Neural cell (in vitro differentiated cells): ENCODE results near the gene CABP4. TPM values are rescaled to one million over a fixed set of nuclear protein-coding genes. Genes with fewer than 3 reads are reported as not detected.

ENCODE experiments used
- H2AFZ ChIP-seq: fragments of 200-600, 300-800 bp; sonication (generic), shearing (Covaris generic); 2 replicates; pipeline ENCODE4 v1.6.0; 2014; ENCODE audit warnings: low read depth, mild to moderate bottlenecking, antibody characterized with exemption, low read length, moderate library complexity
- H3F3A ChIP-seq: fragments of 200-600 bp; shearing (Covaris generic); 2 replicates; pipeline ENCODE4 v1.6.1; 2016; ENCODE audit warnings: mild to moderate bottlenecking, moderate library complexity, mixed read lengths, antibody characterized with exemption, low read length; ENCODE audit not compliant: insufficient read depth, poor library complexity, severe bottlenecking
- H3K27ac ChIP-seq: fragments of 200-600, 300-800 bp; sonication (generic), shearing (Covaris generic); 2 replicates; pipeline ENCODE4 v1.5.1; 2014; ENCODE audit warnings: mild to moderate bottlenecking, low read length, moderate library complexity
- H3K27me3 ChIP-seq: fragments of 300-800, 200-600 bp; sonication (generic), shearing (Covaris generic); 2 replicates; pipeline ENCODE4 v1.6.0; 2014; ENCODE audit warnings: mild to moderate bottlenecking, low read depth, low read length, moderate library complexity; ENCODE audit not compliant: insufficient read depth
- H3K36me3 ChIP-seq: fragments of 300-800, 200-600 bp; sonication (generic), shearing (Covaris generic); 2 replicates; pipeline ENCODE4 v1.5.1; 2014; ENCODE audit warnings: mild to moderate bottlenecking, antibody characterized with exemption, low read length, moderate library complexity; ENCODE audit not compliant: insufficient read depth
- H3K4me2 ChIP-seq: fragments of 300-800, 200-600 bp; sonication (generic), shearing (Covaris generic); 2 replicates; pipeline ENCODE4 v1.6.0; 2014; ENCODE audit warnings: mild to moderate bottlenecking, low read length
- H3K4me3 ChIP-seq: fragments of 300-800, 200-600 bp; sonication (generic), shearing (Covaris generic); 2 replicates; pipeline ENCODE4 v1.5.1; 2014; ENCODE audit warnings: mild to moderate bottlenecking, low read length, moderate library complexity
- H3K79me2 ChIP-seq: fragments of 200-600 bp; shearing (Covaris generic); replicated peaks from 2 replicates; pipeline ENCODE4 v1.6.0; 2014; ENCODE audit warnings: mild to moderate bottlenecking, low read length, moderate library complexity; ENCODE audit not compliant: insufficient read depth
- H3K9ac ChIP-seq: fragments of 300-800, 200-600 bp; sonication (generic), shearing (Covaris generic); 2 replicates; pipeline ENCODE4 v1.6.1; 2016; ENCODE audit warnings: mild to moderate bottlenecking, low read length, mixed read lengths
- H3K9me2 ChIP-seq: fragments of 200-600 bp; shearing (Covaris generic); 2 replicates; pipeline ENCODE4 v1.6.1; 2016; ENCODE audit warnings: mild to moderate bottlenecking, low read length, mixed read lengths; ENCODE audit not compliant: insufficient read depth
- H3K9me3 ChIP-seq: fragments of 200-600, 300-800 bp; sonication (generic), shearing (Covaris generic); 2 replicates; pipeline ENCODE4 v1.6.1; 2016; ENCODE audit warnings: mild to moderate bottlenecking, mixed run types, low read length, moderate library complexity, mixed read lengths
- H4K20me1 ChIP-seq: fragments of 200-600 bp; shearing (Covaris generic); 2 replicates; pipeline ENCODE4 v1.6.1; 2016; ENCODE audit warnings: mild to moderate bottlenecking, mixed run types; ENCODE audit not compliant: insufficient read depth
- EP300 ChIP-seq: fragments of 450-650 bp; conservative IDR thresholded peaks from 2 replicates; pipeline ENCODE4 v1.6.1; 2014; ENCODE audit warnings: antibody characterized with exemption, mild to moderate bottlenecking, moderate library complexity; ENCODE audit not compliant: poor library complexity, severe bottlenecking
- EZH2 ChIP-seq: fragments of 200-600, 300-800 bp; shearing (Covaris generic), sonication (generic); IDR thresholded peaks from 2 replicates; pipeline ENCODE4 v1.6.1; 2014; ENCODE audit warnings: antibody characterized with exemption, low read length, borderline replicate concordance, mild to moderate bottlenecking; ENCODE audit not compliant: insufficient read depth, poor library complexity, severe bottlenecking
- MXI1 ChIP-seq: fragments of 450-650 bp; conservative IDR thresholded peaks from 2 replicates; pipeline ENCODE4 v1.6.1; 2014; ENCODE audit warnings: antibody characterized with exemption, mild to moderate bottlenecking; ENCODE audit not compliant: poor library complexity, severe bottlenecking
- POLR2AphosphoS5 ChIP-seq: IDR thresholded peaks from 2 replicates; pipeline ENCODE4 v1.6.1; 2012
- RAD21 ChIP-seq: fragments of 450-650 bp; conservative IDR thresholded peaks from 2 replicates; pipeline ENCODE4 v1.6.1; 2014; ENCODE audit warnings: antibody characterized with exemption, mild to moderate bottlenecking, moderate library complexity
- SMC3 ChIP-seq: fragments of 450-650 bp; conservative IDR thresholded peaks from 2 replicates; pipeline ENCODE4 v1.6.1; 2014; ENCODE audit warnings: antibody characterized with exemption, mild to moderate bottlenecking, moderate library complexity; ENCODE audit not compliant: poor library complexity
- TAF1 ChIP-seq: IDR thresholded peaks from 2 replicates; pipeline ENCODE4 v1.6.1; 2012; ENCODE audit warnings: low read depth
- polyA plus RNA-seq: library from polyadenylated mRNA; depleted of rRNA; stranded (reverse); fragments of >200 nt; gene quantifications from 2 replicates; pipeline ENCODE4 v1.2.3, GENCODE V29; 2014
- TF ChIP-seq, protein P1 (sequence below): IDR thresholded peaks from 2 replicates; pipeline ENCODE4 v1.6.1; 2012; ENCODE audit warnings: borderline replicate concordance
- TF ChIP-seq, protein P2 (sequence below): fragments of 450-650 bp; IDR thresholded peaks from 2 replicates; pipeline ENCODE4 v1.5.1; 2014; ENCODE audit warnings: antibody characterized with exemption, mild to moderate bottlenecking, moderate library complexity; ENCODE audit not compliant: poor library complexity, severe bottlenecking

The CABP4 gene
- polyA plus RNA-seq, 1 donor from 2014 or later = not detected

- Histone ChIP-seq H3K36me3 (no peaks in the 10 kb centered on the region), H3K4me3 (peak overlapping the region; percentile 98), H3F3A (no peaks in the 10 kb centered on the region), H3K27ac (no peak overlapping the region), H4K20me1 (no peaks in the 10 kb centered on the region), H3K9ac (no peak overlapping the region), H3K9me2 (no peaks in the 10 kb centered on the region), H3K9me3 (no peaks in the 10 kb centered on the region), H3K79me2 (peaks cover 9% of the 10 kb centered on the region), H3K27me3 (no peaks in the 10 kb centered on the region), H2AFZ (no peak overlapping the region), H3K4me2 (no peak overlapping the region)
- TF ChIP-seq, protein P1, sequence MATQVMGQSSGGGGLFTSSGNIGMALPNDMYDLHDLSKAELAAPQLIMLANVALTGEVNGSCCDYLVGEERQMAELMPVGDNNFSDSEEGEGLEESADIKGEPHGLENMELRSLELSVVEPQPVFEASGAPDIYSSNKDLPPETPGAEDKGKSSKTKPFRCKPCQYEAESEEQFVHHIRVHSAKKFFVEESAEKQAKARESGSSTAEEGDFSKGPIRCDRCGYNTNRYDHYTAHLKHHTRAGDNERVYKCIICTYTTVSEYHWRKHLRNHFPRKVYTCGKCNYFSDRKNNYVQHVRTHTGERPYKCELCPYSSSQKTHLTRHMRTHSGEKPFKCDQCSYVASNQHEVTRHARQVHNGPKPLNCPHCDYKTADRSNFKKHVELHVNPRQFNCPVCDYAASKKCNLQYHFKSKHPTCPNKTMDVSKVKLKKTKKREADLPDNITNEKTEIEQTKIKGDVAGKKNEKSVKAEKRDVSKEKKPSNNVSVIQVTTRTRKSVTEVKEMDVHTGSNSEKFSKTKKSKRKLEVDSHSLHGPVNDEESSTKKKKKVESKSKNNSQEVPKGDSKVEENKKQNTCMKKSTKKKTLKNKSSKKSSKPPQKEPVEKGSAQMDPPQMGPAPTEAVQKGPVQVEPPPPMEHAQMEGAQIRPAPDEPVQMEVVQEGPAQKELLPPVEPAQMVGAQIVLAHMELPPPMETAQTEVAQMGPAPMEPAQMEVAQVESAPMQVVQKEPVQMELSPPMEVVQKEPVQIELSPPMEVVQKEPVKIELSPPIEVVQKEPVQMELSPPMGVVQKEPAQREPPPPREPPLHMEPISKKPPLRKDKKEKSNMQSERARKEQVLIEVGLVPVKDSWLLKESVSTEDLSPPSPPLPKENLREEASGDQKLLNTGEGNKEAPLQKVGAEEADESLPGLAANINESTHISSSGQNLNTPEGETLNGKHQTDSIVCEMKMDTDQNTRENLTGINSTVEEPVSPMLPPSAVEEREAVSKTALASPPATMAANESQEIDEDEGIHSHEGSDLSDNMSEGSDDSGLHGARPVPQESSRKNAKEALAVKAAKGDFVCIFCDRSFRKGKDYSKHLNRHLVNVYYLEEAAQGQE = no peak
- TF ChIP-seq EP300 (no peak), TAF1 (no peak), SMC3 (no peak), POLR2AphosphoS5 (no peak), EZH2 (no peak), RAD21 (no peak), MXI1 (no peak)
- TF ChIP-seq, protein P2, sequence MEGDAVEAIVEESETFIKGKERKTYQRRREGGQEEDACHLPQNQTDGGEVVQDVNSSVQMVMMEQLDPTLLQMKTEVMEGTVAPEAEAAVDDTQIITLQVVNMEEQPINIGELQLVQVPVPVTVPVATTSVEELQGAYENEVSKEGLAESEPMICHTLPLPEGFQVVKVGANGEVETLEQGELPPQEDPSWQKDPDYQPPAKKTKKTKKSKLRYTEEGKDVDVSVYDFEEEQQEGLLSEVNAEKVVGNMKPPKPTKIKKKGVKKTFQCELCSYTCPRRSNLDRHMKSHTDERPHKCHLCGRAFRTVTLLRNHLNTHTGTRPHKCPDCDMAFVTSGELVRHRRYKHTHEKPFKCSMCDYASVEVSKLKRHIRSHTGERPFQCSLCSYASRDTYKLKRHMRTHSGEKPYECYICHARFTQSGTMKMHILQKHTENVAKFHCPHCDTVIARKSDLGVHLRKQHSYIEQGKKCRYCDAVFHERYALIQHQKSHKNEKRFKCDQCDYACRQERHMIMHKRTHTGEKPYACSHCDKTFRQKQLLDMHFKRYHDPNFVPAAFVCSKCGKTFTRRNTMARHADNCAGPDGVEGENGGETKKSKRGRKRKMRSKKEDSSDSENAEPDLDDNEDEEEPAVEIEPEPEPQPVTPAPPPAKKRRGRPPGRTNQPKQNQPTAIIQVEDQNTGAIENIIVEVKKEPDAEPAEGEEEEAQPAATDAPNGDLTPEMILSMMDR = no peak
These were observed 25.4 kb upstream of the CABP4 start for GRCh38 chr11:67429722-67430121.

DNA sequence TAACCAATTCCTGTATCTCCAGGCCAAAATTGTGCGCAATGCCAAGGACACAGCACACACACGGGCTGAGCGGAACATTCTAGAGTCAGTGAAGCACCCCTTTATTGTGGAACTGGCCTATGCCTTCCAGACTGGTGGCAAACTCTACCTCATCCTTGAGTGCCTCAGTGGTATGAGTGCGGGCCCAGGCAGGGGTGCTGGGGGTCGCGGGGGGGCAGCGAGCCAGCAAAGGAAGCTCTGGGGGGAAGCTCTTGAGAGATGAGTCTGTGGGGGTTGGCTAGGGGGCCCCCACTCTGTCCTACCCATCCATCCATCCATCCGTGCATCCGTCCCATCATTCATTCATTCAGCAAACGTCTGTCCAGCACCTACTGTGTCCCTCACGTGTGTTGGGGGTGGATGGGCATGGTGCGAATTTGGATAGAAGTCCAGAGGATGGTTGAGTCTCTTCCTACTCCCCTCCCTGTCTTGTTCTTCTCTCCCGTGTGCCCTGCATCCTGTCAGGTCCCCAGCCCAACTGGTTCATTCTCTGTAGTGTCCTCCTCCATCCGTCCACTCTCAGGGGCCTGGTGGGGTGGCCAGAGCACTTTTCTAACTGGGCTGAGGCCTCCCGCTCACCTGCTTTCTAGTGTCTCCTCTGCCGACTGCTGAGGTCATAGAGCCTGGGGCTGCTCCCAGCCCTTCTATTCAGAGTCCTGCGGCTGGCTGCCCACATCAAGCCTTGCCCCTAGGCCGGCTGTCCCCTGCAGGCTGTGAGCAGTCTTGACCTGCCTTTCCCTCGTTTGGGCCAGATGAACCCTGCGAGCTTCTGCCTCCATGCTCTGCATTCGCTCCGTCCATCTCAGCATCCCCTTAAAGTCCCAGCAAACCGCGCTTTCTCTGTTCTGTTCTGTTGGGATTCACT is 23.6 kb upstream of the CABP4 start:
- no peak overlapping the region for H2AFZ ChIP-seq
- no peaks in the 10 kb centered on the region for H3F3A ChIP-seq
- H3K36me3 ChIP-seq = no peaks in the 10 kb centered on the region
- H3K27ac ChIP-seq = no peak overlapping the region
- no peak overlapping the region for H3K4me2 ChIP-seq
- TF ChIP-seq MXI1 (no peak), POLR2AphosphoS5 (no peak), EP300 (no peak), TAF1 (no peak), RAD21 (no peak), EZH2 (no peak), SMC3 (no peak)
- TF ChIP-seq, protein P1 = no peak
- TF ChIP-seq, protein P2 = no peak
- no peak overlapping the region for H3K4me3 ChIP-seq
- no peaks in the 10 kb centered on the region for H4K20me1 ChIP-seq
- H3K9me2 ChIP-seq = no peaks in the 10 kb centered on the region
- peaks cover 9% of the 10 kb centered on the region for H3K79me2 ChIP-seq
- H3K27me3 ChIP-seq = no peaks in the 10 kb centered on the region
- H3K9ac ChIP-seq = no peak overlapping the region
- H3K9me3 ChIP-seq = no peaks in the 10 kb centered on the region
